Stimulated activated CD8-positive, alpha-beta memory T cell treated with anti-CD3 and anti-CD28 coated beads, Interleukin-15, amount 100 ng/mL, for 4 hours (primary cell): ENCODE results near the gene CGB1.

Experiments
- DNase-seq, 2 donors: peaks; one replicate each; pipeline ENCODE4 v3.0.0-alpha.2; 2020; ENCODE audit warnings: low read depth in 2 of 2

CGB1 gene

DNA sequence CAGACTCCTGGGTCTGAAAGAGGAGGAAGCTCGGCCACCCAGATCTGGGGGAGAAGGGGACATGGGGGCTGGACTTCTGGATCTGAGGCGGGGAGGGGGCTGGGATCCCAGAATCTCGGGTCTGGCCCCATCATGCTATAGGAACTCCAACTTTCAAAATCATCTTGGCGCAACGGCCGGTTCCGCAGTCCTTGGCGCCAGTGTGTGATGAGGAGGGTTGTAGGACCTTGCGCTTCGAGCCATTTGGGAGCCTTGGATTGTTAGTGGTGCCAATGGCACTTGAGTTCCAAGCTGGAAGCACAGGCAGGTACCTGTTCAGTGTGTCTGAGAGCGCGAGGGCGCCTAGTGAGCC is 42.7 kb downstream of the CGB1 start:
- no peak for DNase-seq

DNA sequence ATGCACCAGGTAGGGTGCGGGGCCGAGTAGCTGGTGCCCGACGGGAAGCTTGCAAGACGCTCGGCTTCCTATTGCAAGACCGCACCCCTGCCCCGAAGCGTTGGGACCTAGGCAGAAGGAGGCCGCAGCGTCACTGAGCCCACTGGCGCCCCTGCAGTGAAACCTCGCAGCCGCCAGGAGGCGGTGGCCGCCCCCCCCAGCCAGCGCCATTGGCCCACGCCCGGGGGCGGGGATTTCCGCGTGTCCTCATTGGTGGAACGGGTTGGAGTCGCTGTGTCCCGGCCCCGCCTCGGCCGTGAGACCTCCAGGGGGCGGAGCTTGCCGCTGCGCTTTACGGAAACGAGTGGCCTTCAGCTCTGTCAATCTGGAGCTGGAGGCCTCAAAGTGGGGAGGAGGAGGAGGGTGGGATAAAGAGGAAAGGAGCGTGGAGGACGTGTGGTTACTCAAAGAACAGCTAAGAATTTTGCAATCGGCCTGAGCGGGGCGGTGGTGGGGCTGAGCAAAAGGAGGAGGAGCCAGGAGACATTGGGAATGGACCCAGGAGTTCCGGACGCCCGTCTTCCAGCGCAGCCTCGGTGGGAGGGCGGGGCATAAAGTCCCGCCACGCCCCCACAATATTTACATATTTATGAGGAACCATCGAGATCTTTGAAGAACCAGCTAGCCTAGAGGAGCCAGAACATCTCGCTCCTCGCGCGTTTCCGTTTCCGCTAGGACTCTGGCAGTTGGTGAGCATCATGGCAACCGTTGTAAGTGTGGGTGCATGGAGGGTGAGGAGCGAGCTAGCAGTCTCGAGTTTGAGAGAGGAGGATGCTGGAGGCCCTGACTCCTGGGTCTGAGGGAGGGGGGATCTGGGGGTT is 43.3 kb downstream of the CGB1 start, which contains the start of the genes GYS1 and RUVBL2:
Gene GYS1, minus strand, starts transcription at position 135 of the 860 bp plus-strand sequence. CDS start 197 bp downstream, outside the sequence.
Gene RUVBL2, plus strand, starts transcription at position 713 of the 860 bp plus-strand sequence. Its CDS starts 25 bp downstream, at position 738.
- peak; percentile 98 to 99 for DNase-seq

DNA sequence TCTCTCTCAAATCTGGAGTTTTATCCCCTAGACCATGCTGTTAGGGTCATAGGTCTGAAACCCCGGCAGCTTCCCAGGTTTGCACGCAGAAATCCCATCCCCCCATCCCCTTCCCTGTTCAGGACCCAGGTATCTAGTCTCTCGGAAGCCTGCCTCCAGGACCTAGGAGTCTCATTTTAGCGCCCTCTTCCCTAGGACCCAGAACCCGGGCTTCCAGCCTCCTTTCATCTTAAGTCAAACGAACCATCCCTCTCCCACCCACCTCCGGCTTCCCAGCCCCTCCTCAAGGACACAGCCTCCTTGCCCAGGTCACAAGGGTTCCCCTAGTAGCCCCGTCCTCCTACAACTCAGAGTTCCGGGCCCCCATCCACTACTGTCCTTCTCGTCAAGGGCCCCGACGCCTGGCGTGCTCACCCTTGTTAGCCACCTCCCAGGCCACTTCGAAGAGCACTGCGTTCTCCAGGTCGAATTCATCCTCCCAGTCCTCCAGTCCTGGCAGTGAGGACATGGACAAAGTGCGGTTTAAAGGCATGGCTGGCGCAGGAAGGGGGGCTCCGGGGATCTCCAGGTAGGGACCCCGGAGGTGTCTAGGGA is 44.0 kb downstream of the CGB1 start:
- no peak for DNase-seq

DNA sequence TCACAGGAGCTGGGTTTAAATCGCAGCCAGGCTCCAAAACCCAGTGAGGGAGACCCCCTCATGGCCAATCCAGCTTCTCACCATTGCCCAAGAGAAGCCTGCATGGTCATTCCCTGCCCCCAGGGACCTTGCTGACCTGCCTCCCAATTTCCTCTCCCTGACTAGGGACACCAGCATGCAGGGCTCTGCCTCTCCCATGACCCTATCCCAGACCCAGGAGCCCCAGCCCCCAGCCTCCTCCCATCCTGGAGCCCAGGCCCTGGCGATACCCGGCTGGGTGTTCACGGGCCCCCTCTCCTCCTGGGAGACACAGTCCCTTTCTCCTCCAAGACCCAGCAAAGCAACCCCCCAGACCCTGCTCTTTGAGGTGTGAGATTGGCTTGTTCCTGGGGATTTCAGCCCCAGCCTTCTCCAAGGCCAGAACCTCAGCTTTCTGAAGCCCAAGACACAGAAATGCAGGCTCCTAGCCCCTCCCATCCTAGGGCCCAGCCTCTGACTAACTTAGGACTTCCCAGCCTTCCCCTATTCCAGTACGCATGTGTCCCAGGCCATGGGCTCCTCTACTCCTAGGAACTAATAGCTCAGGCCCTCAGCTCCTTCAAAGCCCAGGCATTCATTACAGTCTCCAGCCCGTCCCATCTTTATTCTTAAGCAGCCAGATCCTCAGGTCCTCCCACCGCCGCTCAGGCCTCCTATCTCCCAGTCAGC is 44.7 kb downstream of the CGB1 start:
- no peak for DNase-seq

DNA sequence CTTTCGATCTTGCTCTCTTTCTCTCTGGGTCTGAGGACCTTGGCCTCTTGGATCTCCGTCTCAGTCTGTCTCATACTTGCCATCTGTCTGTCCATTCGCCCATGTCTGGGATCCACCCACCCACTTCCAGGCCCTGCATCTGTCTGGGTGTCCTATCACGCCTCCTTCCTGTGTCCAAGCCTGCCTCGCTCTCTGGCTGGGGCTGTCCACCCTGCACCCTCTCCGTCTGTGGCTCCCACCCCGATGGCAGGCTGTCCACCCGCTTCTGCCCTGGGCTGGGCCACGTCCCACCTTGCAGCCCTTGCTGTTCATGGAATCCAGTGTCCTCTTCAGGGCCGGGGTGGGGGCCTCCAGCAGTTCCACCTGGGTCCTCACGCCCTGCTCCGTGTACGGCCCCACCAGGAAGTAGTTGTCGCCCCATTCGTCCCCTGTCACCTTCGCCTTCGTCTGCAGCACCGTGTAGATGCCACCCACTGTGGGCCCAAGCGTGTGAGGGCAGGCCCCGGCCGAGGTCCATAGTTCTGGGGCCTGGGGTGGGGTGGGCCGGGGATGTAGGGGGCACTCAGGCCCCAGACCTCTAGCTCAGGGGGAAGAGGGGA is 45.6 kb downstream of the CGB1 start:
- no peak for DNase-seq

DNA sequence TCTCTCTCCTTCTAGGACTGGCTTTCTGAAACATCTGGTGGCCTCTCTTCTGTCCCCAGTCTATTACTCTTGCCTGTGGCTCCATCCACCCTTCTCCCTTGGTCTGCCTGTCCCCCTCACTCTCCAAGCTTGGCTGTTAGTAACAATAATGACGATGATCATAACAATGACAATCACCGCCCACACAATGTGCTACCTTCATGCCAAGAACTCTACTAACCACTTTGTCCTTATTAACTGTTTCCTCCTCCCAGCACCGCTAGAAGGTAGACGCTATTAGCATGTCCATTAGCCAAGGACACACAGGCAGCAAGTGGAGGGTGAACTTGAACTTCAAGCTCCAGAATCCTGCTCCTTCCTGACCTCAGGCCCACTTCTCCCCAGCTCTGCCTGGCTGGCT is 46.3 kb downstream of the CGB1 start:
- no peak for DNase-seq

DNA sequence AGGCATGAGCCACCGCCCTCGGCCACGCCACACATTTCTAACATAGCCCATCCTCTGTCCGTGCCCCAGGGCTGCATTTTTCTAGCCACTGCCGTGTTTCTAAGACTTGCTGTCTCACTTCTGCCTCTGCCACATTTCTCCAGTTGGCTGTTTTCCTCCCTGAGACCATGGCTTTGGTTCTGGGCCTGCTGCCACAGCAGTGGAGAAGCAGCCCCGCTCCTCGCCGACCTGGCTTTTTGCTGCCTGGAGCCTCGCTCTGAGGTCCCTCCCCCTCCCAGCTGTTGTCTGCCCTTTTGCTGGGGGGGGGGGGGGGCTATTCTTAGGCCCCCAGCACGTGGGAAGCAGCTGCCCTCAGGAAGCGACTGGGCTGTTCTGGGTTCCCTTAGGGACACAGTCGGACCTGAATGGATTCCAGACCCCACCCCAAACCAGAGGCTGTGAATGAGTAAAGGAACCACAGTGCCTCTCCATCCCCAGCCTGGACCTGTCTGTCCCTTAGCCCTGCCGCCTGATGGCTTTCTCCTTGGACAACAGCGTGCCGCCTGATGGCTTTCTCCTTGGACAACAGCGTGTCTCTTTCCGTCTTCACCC is 46.9 kb downstream of the CGB1 start:
- no peak for DNase-seq

DNA sequence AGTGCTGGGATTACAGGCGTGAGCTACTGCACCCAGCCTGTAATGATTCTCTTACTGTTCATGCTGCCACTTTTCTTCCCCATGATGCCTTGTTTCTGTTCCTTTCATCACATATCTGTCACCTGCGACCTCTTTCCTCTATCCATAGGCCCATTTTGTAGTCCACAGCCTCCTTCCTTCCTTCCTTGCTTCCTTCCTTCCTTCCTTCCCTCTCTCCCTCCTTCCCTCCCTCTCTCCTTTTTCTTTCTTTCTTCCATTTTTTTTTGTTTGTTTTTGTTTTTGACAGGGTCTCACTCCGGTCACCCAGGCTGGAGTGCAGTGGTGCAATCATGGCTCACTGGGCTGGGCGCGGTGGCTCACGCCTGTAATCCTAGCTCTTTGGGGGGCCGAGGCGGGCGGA is 47.8 kb downstream of the CGB1 start:
- no peak for DNase-seq

DNA sequence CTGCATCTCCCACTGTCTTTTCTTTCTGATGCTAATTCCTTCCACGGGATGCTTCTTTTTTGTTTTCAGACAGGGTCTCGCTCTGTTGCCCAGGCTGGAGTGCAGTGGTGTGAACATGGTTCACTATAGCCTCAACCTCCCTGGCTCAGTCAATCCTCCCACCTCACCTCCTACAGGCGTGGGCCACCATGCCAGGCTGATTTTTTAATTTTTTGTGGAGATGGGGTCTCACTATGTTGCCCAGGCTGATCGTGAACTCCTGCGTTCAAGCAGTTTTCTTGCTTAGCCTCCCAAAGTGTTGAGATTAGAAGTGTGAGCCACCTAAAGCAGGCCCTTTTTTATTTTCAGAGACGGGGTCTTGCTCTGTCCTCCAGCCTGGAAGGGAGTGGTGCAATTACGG is 48.4 kb downstream of the CGB1 start:
- DNase-seq = no peak

DNA sequence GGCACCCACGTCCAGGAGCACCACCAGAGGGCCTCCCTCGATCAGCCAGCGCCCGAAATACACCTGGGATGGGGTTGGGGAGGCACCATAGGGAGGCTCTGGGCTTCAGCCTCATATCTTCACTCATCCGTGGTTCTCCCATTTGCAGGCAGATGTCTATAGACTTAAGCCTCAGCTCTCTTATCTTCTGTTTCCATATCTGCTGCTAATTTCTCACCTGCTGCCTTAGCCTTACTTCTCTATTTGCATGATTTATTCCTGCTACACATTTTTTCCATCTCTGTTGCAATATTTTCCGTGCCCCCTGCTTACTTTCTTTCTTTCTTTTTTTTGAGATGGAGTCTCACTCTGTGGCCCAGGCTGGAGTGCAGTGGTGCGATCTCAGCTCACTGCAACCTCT is 49.4 kb downstream of the CGB1 start:
- DNase-seq = no peak

DNA sequence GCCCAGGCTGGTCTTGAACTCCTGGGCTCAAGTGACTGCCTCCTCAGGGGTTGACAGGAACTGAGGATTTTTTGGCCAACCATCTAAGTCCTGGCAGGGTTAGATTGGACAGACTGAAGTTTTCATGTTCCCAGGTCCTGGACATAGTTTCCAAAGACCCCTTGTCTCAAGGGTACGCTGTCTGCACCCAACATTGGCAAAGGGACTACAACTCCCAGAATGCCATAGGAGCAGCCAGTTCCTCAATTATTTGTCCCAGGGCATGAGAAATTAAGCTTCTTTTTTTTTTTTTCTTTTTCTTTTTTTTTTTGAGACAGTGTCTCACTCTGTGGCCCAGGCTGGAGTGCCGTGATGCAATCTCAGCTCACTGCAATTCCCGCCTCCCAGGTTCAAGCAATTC is 50.5 kb downstream of the CGB1 start:
- DNase-seq = no peak

DNA sequence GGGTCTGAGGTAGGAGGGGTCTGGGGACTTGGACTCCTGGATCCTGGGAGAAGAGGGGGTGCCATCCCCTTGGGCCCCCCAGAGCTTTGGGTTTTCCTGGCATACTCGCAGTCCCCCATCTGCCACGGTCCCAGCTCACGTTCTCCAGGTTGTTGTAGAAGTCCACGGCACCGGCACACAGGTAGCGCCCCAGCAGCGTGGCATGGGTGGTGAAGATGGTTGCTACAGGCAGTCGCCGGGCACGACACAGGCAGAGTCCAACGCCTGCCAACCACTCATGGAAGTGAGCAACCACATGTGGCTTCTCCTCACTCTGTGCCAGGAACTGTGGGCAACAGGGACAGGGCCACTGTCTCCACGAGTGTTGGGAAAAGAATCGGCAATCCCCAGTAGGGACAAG is 51.0 kb downstream of the CGB1 start:
- DNase-seq = no peak
